Esophagus muscularis mucosa (tissue), 3 donors: ENCODE results near the gene WNK4.
"Not testable (repeated sequence)": the region's sequence is repeated elsewhere in the genome, so short reads cannot be mapped to it uniquely, and the experiment has no call there.

ENCODE experiments used
- CTCF ChIP-seq, 3 experiments: fragments of 200-600 bp in 2 of 3; fragments of 450-650 bp in 1 of 3; sonication (generic) in 2 of 3; IDR thresholded peaks; one replicate each; pipeline ENCODE4 v1.5.1; 2017 to 2019; ENCODE audit warnings: antibody characterized with exemption in 3 of 3, mild to moderate bottlenecking in 2 of 3, moderate library complexity in 1 of 3
- POLR2A ChIP-seq: fragments of 450-650 bp; IDR thresholded peaks from one replicate; pipeline ENCODE4 v1.6.1; 2017; ENCODE audit warnings: antibody characterized with exemption, moderate library complexity, mild to moderate bottlenecking, low read depth
- POLR2AphosphoS5 ChIP-seq, 2 donors: sonication (generic); formaldehyde crosslinking; IDR thresholded peaks; one replicate each; pipeline ENCODE4 v1.6.1; 2017; ENCODE audit warnings: antibody characterized with exemption in 2 of 2

- not testable (repeated sequence) for TF ChIP-seq CTCF (IDR thresholded peaks at IDR 0.05); POLR2A; POLR2AphosphoS5 (IDR thresholded peaks at IDR 0.05)
Measured at GRCh38 chr17:42769964-42770363, 10.4 kb upstream of the WNK4 start.
